ENCODE data around the gene ATP13A4.

DNA sequence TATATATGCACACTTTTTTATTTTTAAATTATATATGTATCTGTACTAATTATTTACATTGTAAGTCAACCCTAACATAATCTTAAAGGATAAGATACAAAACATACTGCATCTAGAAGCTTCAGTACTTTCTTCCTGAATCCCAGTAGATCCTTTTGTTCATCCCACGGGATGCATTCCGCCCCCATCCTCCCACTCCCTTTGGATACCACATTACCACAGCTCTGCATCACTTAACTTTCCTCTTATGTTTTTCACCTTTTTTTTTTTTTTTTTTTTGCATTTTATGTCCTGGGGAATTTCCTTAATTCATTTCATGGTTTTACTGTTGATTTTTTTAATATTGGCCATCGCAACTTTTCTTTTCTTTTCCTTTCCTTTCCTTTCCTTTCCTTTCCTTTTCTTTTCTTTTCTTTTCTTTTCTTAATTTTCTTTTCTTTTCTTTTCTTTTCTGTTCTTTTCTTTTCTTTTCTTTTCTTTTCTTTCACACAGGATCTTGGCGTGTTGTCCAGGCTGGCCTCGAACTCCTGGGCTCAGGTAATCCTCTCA lies 41.3 kb upstream of the ATP13A4 start:
- TF ChIP-seq EP300 (IDR thresholded peaks at IDR 0.05) (no peak), POLR2A (IDR thresholded peaks at IDR 0.05) (no peak)
- TF ChIP-seq, protein P1, sequence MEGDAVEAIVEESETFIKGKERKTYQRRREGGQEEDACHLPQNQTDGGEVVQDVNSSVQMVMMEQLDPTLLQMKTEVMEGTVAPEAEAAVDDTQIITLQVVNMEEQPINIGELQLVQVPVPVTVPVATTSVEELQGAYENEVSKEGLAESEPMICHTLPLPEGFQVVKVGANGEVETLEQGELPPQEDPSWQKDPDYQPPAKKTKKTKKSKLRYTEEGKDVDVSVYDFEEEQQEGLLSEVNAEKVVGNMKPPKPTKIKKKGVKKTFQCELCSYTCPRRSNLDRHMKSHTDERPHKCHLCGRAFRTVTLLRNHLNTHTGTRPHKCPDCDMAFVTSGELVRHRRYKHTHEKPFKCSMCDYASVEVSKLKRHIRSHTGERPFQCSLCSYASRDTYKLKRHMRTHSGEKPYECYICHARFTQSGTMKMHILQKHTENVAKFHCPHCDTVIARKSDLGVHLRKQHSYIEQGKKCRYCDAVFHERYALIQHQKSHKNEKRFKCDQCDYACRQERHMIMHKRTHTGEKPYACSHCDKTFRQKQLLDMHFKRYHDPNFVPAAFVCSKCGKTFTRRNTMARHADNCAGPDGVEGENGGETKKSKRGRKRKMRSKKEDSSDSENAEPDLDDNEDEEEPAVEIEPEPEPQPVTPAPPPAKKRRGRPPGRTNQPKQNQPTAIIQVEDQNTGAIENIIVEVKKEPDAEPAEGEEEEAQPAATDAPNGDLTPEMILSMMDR (IDR thresholded peaks at IDR 0.05), result no peak
